GM21360 (cell line): ENCODE results near the gene MTOR.
A peak's percentile ranks its signal among the peaks of the same experiment; 100 is the strongest.
"Not testable (repeated sequence)": the region's sequence is repeated elsewhere in the genome, so short reads cannot be mapped to it uniquely, and the experiment has no call there.

Experiments
- ATAC-seq: cut with Tn5 transposase; IDR thresholded peaks from one replicate; pipeline ENCODE4 v1.9.1; 2021; ENCODE audit warnings: mild to moderate bottlenecking, moderate library complexity; ENCODE audit not compliant: unreplicated experiment

MTOR gene

DNA sequence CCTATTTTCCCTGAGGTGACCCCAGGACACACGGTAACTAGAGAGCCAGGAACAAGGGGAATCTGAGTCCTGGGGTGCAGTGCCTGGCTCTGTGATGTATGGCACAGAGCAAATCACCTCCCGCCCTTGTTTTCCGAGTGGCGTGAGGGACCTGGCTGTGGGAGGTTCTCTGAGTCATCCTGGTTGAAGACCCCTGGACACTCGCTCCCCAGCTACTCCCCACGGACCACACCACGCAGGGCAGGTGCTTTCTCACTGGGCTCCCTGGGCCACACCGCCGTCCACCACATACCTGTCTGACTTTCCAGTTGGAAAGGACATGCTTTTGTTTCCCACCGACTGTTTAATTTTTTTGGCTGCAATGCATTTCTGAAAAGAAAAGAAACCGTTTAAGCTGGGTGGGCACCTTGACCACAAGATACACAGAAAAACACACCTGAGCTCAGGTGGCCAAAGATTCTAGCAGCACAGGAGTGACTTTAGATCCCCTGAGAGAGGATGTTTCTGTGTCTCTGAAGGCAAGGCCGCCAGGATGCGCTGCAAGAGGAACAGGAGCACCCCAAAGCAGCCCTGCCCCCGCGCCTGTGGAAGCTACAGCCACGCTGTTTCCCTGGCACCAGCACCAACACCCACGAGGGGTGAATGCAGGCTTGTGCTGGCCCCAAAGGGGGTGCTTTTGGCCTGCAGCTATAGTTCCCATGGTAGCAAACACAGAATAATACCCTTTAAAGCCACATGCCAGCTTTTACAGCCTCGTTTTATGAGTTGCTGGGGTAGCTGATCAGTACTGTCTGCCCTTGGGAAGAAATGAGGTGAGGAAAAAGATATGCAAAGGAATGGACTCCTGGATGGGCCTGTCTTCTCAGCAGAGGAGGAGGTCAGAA, 194.4 kb downstream of the MTOR start:
- ATAC-seq = no peak

DNA sequence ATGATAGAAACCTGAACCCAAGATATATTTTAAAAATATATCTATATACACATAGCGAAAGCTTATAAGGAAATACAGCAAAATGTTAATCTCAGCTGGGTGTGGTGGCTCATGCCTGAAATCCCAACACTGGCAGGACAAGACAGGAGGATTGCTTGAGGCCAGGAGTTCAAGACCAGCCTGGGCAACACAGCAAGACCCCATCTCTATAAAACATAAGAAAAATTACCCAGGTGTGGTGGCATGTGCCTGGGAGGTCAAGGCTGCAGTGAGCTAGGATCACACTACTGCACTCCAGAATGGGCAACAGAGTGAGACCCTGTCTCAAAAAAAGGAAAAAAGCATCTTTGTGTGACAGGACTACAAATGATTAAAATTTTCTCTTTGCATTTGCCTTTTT, 196.6 kb downstream of the MTOR start:
- ATAC-seq = no peak

DNA sequence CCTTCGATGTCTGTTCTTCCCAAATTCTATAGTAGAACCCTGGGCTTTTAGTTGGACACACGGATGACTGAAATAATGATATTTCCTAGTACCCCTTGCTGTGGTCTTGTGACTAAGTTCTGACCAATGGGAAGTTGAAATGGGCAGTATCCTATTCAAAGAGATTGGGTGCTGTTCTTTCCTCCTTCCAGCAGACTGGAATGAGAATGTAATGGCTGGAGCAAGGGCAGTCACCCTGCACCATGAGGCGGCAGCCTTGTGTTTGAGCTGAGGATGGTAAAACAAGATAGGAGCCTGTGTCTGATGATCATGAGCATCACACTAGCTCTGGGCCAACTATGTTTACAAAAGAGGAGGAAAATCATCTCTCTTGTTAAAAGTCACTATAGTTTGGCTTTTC, 197.4 kb downstream of the MTOR start:
- no peak for ATAC-seq

DNA sequence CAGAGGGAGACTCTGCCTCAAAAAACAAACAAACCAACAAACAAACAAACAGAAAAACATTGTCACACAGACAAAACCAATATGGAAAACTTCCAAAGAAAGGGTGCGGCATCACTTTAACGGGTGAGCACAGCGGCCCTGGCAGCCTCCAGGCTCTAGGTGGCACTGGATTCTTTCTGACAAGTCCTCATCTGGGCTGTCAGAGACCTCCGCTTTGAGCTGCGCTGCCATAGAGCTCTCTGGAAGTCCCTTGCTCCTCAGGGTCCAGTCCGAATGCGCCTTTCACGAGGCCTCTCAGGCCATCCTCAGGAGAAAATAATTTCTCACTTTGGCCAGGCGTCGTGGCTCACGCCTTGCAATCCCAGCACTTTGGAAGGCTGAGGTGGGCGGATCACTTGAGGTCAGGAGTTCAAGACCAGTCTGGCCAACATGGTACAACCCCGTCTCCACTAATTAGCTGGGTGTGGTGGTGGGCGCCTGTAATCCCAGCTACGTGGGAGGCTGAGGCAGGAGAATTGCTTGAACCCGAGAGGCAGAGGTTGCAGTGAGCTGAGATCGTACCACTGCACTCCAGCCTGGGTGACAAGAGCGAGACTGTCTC, 198.3 kb downstream of the MTOR start:
- not testable (repeated sequence) for ATAC-seq

DNA sequence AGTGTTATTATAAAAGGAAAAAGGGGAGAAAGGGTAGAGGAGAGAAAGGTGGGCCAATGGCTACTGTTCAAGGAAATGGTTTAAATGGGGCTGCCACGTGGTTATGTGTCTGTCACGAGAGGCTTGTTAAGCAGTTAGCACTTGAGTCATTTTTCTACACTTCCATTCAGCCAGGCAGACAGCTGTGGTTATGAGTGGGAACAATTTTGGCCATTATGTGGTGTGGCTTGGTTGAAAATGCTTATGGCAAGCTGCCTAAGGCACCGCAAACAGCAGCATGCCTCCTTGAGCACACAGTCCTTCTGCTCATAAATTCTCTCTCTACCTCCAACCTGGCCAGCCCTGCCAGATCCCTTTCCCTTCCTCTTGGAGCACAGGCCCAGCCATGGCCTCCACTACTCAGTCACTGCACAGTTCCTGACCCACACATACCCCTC, 199.4 kb downstream of the MTOR start:
- ATAC-seq = no peak

DNA sequence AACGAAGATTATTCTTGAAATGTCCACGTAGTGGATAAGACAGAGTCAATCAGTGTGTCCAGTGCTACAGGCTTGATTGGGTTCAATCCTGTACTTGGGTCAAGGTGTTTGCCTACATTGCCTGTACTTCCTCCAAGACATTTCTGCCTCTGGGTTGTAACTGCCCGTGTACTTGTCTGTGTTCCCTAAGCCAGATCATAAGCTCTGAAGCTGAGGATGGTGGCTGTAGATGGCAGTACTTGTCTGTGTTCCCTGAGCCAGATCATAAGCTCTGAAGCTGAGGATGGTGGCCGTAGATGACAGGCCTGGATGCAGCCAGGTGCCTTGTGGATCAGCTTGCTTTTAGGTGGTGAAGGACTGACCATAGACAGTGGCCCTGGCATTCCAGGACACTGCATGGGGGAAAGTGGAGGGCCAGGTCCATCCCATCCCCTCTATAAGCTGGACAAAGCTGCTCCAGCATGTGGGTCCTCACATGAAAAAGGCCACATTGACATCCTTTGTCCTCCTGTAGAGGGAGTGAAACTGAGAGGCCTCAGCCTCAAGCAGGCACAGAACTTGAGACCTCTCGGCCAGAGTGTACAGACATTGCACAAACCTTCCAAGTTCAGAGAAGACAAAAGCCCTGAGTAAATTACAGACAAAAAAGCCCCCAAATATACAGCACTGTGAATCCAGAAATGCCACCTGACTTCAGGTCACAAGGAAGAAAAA, 200.5 kb downstream of the MTOR start:
- no peak for ATAC-seq

DNA sequence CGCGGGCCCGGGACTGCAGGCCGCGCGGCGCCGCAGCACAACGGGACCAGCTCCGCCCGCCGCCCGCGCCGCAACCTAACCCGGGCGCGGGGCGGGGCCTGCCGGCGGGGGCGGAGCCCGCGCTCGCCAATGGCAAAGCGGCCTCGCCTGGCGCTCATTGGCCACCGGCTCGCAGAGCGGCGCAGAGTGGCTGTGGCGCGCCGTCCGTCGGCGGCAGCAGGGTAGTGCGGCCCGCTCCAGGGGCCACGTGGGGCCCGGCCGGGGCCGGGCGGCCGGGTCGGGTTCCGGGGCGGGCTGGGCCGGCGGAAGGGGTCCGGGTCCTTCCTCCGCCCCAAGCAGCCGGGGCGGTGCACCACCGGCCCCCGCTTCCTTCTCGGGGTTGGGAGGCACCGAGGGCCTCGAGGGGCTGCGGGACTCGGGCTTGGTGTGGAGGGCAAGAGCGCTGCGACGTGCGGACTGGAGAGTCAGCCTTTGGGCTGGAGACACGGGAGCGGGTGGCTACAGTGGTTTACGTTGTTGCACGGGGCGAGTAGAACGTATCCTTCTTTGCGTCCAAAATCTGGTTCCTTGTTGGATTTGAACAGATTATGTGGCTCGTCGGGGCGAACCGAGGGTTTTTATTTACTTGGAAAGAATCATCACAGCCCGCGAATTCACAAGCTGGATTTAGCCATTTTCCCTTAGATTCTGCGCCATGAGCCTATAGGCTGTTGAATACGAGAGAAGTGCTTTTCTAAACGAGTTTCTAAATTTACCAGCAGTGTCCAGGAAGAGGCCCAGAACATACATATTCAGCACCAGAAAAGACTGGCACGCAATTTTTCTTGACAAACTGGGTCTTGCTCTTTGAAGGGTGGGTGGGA, 202.2 kb downstream of the MTOR start, which contains the start of gene SRM:
SRM (minus strand) TSS at position 51 of the 863 bp plus-strand sequence. CDS start 75 bp downstream, outside the sequence.
- ATAC-seq = peak; percentile 86

DNA sequence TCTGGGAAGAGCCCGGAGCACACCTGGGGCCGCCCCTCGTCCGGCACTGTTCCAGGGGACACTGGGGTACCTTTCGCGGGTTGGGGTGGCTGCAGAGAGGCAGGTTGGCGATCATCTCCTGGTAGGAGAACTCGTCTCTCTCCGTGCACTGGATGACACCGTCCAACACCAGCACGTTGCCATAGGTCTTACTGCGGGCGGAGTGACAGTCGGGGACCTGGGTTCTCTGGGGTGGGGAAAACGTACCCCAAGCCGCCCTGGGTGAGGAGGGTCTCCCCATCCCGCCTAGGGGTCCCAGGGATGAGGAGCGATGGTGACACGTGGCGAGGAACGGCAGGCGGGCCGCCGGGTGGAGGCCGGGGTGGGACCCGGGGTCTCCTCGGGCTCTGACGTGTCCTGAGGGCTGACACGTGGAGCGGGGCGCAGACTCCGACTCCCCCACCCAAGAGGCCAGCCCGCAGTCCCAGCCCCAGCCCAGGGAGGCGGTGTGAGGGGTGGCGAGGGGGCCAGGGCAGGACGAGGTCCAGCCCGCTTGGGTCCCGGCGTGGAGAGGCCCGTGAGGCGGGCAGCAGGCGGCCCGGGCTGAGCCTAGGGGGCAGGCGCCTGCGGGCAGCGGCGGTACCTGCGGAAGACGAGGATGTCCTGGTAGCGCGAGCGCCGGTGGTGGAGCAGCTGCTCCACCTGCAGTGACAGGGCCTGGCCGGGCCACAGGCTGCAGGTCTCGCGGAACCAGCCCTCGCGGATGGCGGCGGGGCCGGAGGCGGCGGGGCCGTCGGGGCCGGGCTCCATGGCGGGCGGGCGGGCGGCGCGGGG, 203.0 kb downstream of the MTOR start:
- ATAC-seq = peak; percentile 17

DNA sequence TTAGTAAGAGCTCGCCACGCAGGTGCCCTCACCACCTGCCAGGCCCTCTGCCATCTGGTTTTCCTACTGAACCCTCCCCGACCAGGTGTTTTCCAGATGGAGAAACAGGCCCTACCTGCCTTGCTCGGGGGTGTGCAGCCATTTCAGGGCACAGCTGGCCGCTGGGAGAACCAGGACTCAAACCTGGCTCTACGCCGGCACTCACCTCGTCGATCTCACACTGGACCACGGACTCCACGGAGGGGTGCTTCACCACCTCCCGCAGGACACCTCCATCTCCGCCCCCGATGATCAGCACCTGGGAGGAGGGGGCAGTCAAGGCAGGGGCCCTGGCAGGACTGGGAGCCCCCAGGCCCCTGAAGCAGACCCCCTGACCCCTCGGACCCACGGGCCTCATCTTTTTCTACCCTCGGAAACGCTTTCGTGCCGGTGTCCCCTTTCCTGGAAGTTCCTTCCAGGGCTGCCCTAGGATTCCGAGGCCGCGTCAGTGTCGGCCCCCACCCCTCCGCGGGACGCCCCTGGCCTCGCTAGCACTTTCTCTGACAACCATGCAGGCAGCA, 203.7 kb downstream of the MTOR start:
- no peak for ATAC-seq

DNA sequence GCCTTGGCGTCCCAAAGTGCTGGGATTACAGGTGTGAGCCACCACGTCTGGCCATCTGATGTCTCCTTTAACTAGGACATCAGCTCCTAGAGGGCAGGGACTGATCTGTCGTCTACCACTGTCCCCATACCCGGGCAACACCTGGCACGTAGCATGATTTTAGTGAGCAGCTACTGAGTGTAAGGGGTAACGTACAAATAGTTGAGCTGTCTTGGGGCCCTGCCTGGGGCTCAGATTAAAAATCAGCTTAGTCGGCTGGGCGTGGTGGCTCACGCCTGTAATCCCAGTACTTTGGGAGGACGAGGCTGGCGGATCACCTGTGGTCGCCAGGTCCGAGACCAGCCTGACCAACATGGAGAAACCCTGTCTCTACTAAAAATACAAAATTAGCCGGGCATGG, 204.3 kb downstream of the MTOR start:
- no peak for ATAC-seq

DNA sequence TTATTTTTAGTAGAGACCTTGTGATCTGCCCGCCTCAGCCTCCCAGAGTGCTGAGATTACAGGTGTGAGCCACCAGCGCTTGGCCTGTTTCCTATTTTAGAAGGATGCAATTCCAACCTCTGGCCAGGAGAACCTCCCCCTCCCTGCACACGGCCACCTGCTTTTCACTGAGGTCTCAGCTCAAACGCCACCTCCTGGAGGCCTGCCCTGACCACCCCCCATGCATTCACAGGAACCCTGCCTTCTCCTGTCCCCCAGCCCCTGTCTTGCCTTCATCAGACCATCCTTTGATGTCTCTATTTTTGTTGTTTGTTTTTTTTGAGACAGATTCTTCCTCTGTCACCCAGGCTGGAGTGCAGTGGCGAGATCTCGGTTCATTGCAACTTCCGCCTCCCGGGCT, 204.9 kb downstream of the MTOR start:
- no peak for ATAC-seq
